NOMO-1 treated with DMSO at 0.1 percent for 48 hours (cell line): ENCODE results near the gene MSI2.

Experiments used
- DNase-seq: peaks from one replicate; lab custom pipeline; 2025; ENCODE audit not compliant: unreplicated experiment; lab: John Stamatoyannopoulos, UW

MSI2 gene

GRCh38 chr17:57269052-57269451 is 12.7 kb downstream of the MSI2 start:
- no peak for DNase-seq

- no peak for DNase-seq
These were observed 13.4 kb downstream of the MSI2 start for GRCh38 chr17:57269598-57270255.

GRCh38 chr17:57270801-57271245 is 14.5 kb downstream of the MSI2 start:
- no peak for DNase-seq

GRCh38 chr17:57271821-57272220 is 15.5 kb downstream of the MSI2 start:
- no peak for DNase-seq

GRCh38 chr17:57273490-57273889 is 17.2 kb downstream of the MSI2 start:
- DNase-seq: no peak

- DNase-seq: no peak
These were observed 17.8 kb downstream of the MSI2 start for GRCh38 chr17:57274162-57274561.

GRCh38 chr17:57275071-57275764 is 18.9 kb downstream of the MSI2 start:
- DNase-seq: no peak

- no peak for DNase-seq
These were observed 20.3 kb downstream of the MSI2 start for GRCh38 chr17:57276621-57277020.

GRCh38 chr17:57277923-57278604 is 21.7 kb downstream of the MSI2 start:
- no peak for DNase-seq

GRCh38 chr17:57278740-57279387 is 22.5 kb downstream of the MSI2 start:
- DNase-seq: no peak

GRCh38 chr17:57279432-57279831 is 23.1 kb downstream of the MSI2 start:
- no peak for DNase-seq

- DNase-seq: no peak
These were observed 25.6 kb downstream of the MSI2 start for GRCh38 chr17:57281887-57282286.

GRCh38 chr17:57282296-57282695 is 26.0 kb downstream of the MSI2 start:
- no peak for DNase-seq

- DNase-seq: no peak
These were observed 27.1 kb downstream of the MSI2 start for GRCh38 chr17:57283203-57283971.

- no peak for DNase-seq
These were observed 28.3 kb downstream of the MSI2 start for GRCh38 chr17:57284583-57284982.

- DNase-seq: peak; percentile 87
These were observed 28.8 kb downstream of the MSI2 start for GRCh38 chr17:57284984-57285646.

GRCh38 chr17:57285701-57286100 is 29.4 kb downstream of the MSI2 start:
- DNase-seq: no peak

- DNase-seq: no peak
These were observed 30.2 kb downstream of the MSI2 start for GRCh38 chr17:57286399-57287105.

GRCh38 chr17:57288040-57288772 is 31.9 kb downstream of the MSI2 start:
- DNase-seq: no peak
